H1 (cell line): ENCODE measurements around the gene KAT5. TPM values are rescaled to one million over a fixed set of nuclear protein-coding genes. Genes with fewer than 3 reads are reported as not detected.

Source experiments
- CTCF ChIA-PET: fragments of 300-600 bp; sonication (Branson Sonifier 250); formaldehyde crosslinking; loops from one replicate; lab custom pipeline; 2021; ENCODE audit not compliant: partially characterized antibody; lab: Charles Lee
- POLR2A ChIA-PET: fragments of 300-600 bp; sonication (Branson Sonifier 250); formaldehyde crosslinking; loops from one replicate; lab custom pipeline; 2021; ENCODE audit warnings: inconsistent platforms; ENCODE audit not compliant: partially characterized antibody; lab: Charles Lee
- DNase-seq, 2 experiments: peaks; one replicate each; pipeline versions ENCODE4 v3.0.0 to v3.0.0-alpha.2; 2010 to 2022; ENCODE audit warnings: low spot score in 2 of 2, low read depth in 1 of 2, mixed read lengths in 1 of 2
- FAIRE-seq: peaks from 2 replicates; lab custom pipeline; 2011; peaks lifted over from hg19 to GRCh38; lab: Jason Lieb, UNC
- H2AFZ ChIP-seq: 2 replicates; pipeline ENCODE4 v1.8.1; 2012; ENCODE audit warnings: low read length, inconsistent platforms
- H2AK5ac ChIP-seq: 2 replicates; pipeline ENCODE4 v1.6.1; 2013; ENCODE audit warnings: low read depth, low read length
- H2BK120ac ChIP-seq: replicated peaks from 2 replicates; pipeline ENCODE3; 2013; ENCODE audit warnings: low read depth, low read length, inconsistent platforms
- H2BK12ac ChIP-seq: 2 replicates; pipeline ENCODE4 v1.6.1; 2013; ENCODE audit warnings: low read depth, low read length
- H2BK15ac ChIP-seq: 2 replicates; pipeline ENCODE4 v1.6.1; 2013; ENCODE audit warnings: low read length
- H2BK20ac ChIP-seq: 2 replicates; pipeline ENCODE4 v1.6.1; 2013; ENCODE audit warnings: low read length
- H2BK5ac ChIP-seq: 2 replicates; pipeline ENCODE4 v1.6.1; 2013; ENCODE audit warnings: low read depth, low read length
- H3K14ac ChIP-seq: 2 replicates; pipeline ENCODE4 v1.6.1; 2013; ENCODE audit warnings: inconsistent platforms; ENCODE audit not compliant: insufficient read length
- H3K18ac ChIP-seq: 2 replicates; pipeline ENCODE4 v1.6.1; 2013; ENCODE audit warnings: low read length; ENCODE audit errors: extremely low read depth
- H3K23ac ChIP-seq: 2 replicates; pipeline ENCODE4 v1.6.1; 2013; ENCODE audit warnings: inconsistent platforms; ENCODE audit not compliant: insufficient read length
- H3K23me2 ChIP-seq: 2 replicates; pipeline ENCODE4 v1.6.1; 2013; ENCODE audit warnings: low read depth, low read length
- H3K27ac ChIP-seq: 2 replicates; pipeline ENCODE4 v1.6.1; 2011; ENCODE audit warnings: low read depth, low read length, inconsistent platforms
- H3K27me3 ChIP-seq, 4 experiments: replicated peaks in 1 of 4; 1 replicate in 1 of 4; 2 replicates in 3 of 4; pipeline versions ENCODE4 v1.6.1 to v1.8.1; 2011 to 2013; ENCODE audit warnings: low read length in 3 of 4, mild to moderate bottlenecking in 3 of 4, inconsistent platforms in 2 of 4, mixed read lengths in 2 of 4, moderate library complexity in 1 of 4; ENCODE audit not compliant: control insufficient read depth in 3 of 4, insufficient read depth in 3 of 4; ENCODE audit errors: extremely low read depth in 1 of 4
- H3K36me3 ChIP-seq, 4 experiments: 2 replicates each; pipeline versions ENCODE4 v1.6.1 to v1.8.1; 2011 to 2013; ENCODE audit warnings: mild to moderate bottlenecking in 4 of 4, low read length in 3 of 4, moderate library complexity in 2 of 4, control low read depth in 1 of 4, inconsistent platforms in 1 of 4; ENCODE audit not compliant: insufficient read depth in 4 of 4, control insufficient read depth in 2 of 4
- H3K4ac ChIP-seq: replicated peaks from 2 replicates; pipeline ENCODE3; 2013; ENCODE audit warnings: low read length, low read depth, mixed read lengths, inconsistent platforms; ENCODE audit not compliant: insufficient read length
- H3K4me1 ChIP-seq, 4 experiments: replicated peaks in 1 of 4; 1 replicate in 1 of 4; 2 replicates in 3 of 4; pipeline versions ENCODE4 v1.6.1 to v1.8.1; 2011 to 2013; ENCODE audit warnings: low read length in 3 of 4, inconsistent platforms in 2 of 4, mixed read lengths in 1 of 4; ENCODE audit not compliant: insufficient read depth in 4 of 4, control insufficient read depth in 3 of 4
- H3K4me2 ChIP-seq, 2 experiments: 2 replicates each; pipeline versions ENCODE4 v1.6.1 to v1.8.1; 2011 to 2013; ENCODE audit warnings: low read depth in 2 of 2, low read length in 2 of 2, control low read depth in 1 of 2, inconsistent platforms in 1 of 2, mild to moderate bottlenecking in 1 of 2; ENCODE audit not compliant: insufficient read depth in 1 of 2
- H3K4me3 ChIP-seq, 4 experiments: fragments of 200-600, 300-600 bp in 1 of 4; sonication (generic), shearing (Covaris generic), sonication (Bioruptor Twin) in 1 of 4; 2 replicates each; pipeline versions ENCODE4 v1.5.1 to v1.8.1; 2011 to 2016; ENCODE audit warnings: low read length in 4 of 4, low read depth in 3 of 4, control low read depth in 2 of 4, inconsistent platforms in 2 of 4, mild to moderate bottlenecking in 2 of 4, mixed read lengths in 1 of 4, moderate library complexity in 1 of 4; ENCODE audit not compliant: insufficient read depth in 2 of 4; ENCODE audit errors: extremely low read depth in 1 of 4
- H3K56ac ChIP-seq: replicated peaks from 2 replicates; pipeline ENCODE3; 2013; ENCODE audit warnings: low read depth, mild to moderate bottlenecking, mixed read lengths, low read length, inconsistent platforms; ENCODE audit not compliant: insufficient read length
- H3K79me1 ChIP-seq: 2 replicates; pipeline ENCODE4 v1.6.1; 2013; ENCODE audit warnings: low read depth, low read length, control low read depth
- H3K79me2 ChIP-seq, 2 experiments: 2 replicates each; pipeline versions ENCODE4 v1.6.1 to v1.8.1; 2012 to 2013; ENCODE audit warnings: low read length in 2 of 2, mild to moderate bottlenecking in 2 of 2, inconsistent platforms in 1 of 2; ENCODE audit not compliant: insufficient read depth in 2 of 2, control insufficient read depth in 1 of 2
- H3K9ac ChIP-seq, 4 experiments: replicated peaks in 1 of 4; 1 replicate in 1 of 4; 2 replicates in 3 of 4; pipeline versions ENCODE4 v1.6.1 to v1.8.1; 2011 to 2013; ENCODE audit warnings: low read depth in 3 of 4, low read length in 3 of 4, control low read depth in 2 of 4, mild to moderate bottlenecking in 2 of 4, moderate library complexity in 2 of 4, inconsistent platforms in 1 of 4; ENCODE audit errors: extremely low read depth in 1 of 4
- H3K9me3 ChIP-seq, 2 experiments: 2 replicates each; pipeline versions ENCODE4 v1.6.1 to v1.8.1; 2012 to 2013; ENCODE audit warnings: mild to moderate bottlenecking in 2 of 2, moderate library complexity in 2 of 2, control low read depth in 1 of 2, inconsistent platforms in 1 of 2, low read depth in 1 of 2, low read length in 1 of 2, mixed read lengths in 1 of 2; ENCODE audit not compliant: insufficient read depth in 2 of 2
- H4K20me1 ChIP-seq, 2 experiments: replicated peaks in 1 of 2; 2 replicates each; pipeline versions ENCODE3 to v1.8.1; 2011 to 2013; ENCODE audit warnings: inconsistent platforms in 2 of 2, low read length in 2 of 2, mild to moderate bottlenecking in 1 of 2; ENCODE audit not compliant: insufficient read depth in 2 of 2, control insufficient read depth in 1 of 2
- H4K5ac ChIP-seq: 2 replicates; pipeline ENCODE4 v1.6.1; 2013; ENCODE audit warnings: low read length, low read depth, mixed read lengths, inconsistent platforms; ENCODE audit not compliant: insufficient read length
- H4K8ac ChIP-seq: 2 replicates; pipeline ENCODE4 v1.8.0; 2013; ENCODE audit warnings: mild to moderate bottlenecking, moderate library complexity, low read length, inconsistent platforms; ENCODE audit not compliant: insufficient read depth; ENCODE audit errors: extremely low read depth
- H4K91ac ChIP-seq: replicated peaks from 2 replicates; pipeline ENCODE3; 2013; ENCODE audit warnings: low read length, mixed read lengths, inconsistent platforms; ENCODE audit not compliant: insufficient read length
- ASH2L ChIP-seq: fragments of 200-600, 300-600 bp; sonication (generic); IDR thresholded peaks from one replicate; pipeline ENCODE4 v1.7.1; 2017; ENCODE audit warnings: low read length
- WGBS, 2 experiments: shearing (Covaris generic) in 1 of 2; methylation state at CpG; one replicate each; pipeline versions ENCODE4 v1.1.6 to v1.1.7; 2013 to 2015; ENCODE audit warnings: low lambda C conversion rate in 2 of 2, mixed read lengths in 2 of 2, inconsistent platforms in 1 of 2, low coverage in 1 of 2, missing lambda C conversion rate in 1 of 2; ENCODE audit not compliant: insufficient replicate concordance in 2 of 2, insufficient coverage in 1 of 2, insufficient read length in 1 of 2; ENCODE audit errors: extremely low coverage in 1 of 2, missing lambda C conversion rate in 1 of 2; 5-methylcytosine and 5-hydroxymethylcytosine counted together
- polyA plus RNA-seq, 7 experiments: library from polyadenylated mRNA; depleted of rRNA in 3 of 7; stranded (reverse) in 5 of 7; unstranded in 2 of 7; fragments of >200 nt in 5 of 7; fragments of 200-250 nt in 2 of 7; gene quantifications; 1 replicate in 5 of 7; 2 replicates in 1 of 7; 4 replicates in 1 of 7; pipeline versions ENCODE4 v1.2.1 to v1.2.3, GENCODE V29; 2011 to 2013; ENCODE audit warnings: missing spikeins in 2 of 7, mixed read lengths in 2 of 7
- total RNA-seq: library from RNA; stranded (reverse); fragmentation: NEBNext Ultra II Directional; extraction: Animal tissue kit (Norgen Biotek cat#: 25700); gene quantifications from 2 replicates; pipeline ENCODE4 v1.2.1, GENCODE V29; 2021
- TF ChIP-seq, protein P1 (sequence below): IDR thresholded peaks from 2 replicates; pipeline ENCODE4 v1.6.1; 2012; ENCODE audit warnings: inconsistent platforms

KAT5 gene
- total and polyA plus RNA-seq, 2 of the 8 experiments (the other 6 are each of a cell fraction or from before 2014, with no cell fraction given): 26.7 to 37.4 TPM

- Histone ChIP-seq H2BK12ac (no peak overlapping the region), H4K5ac (no peak overlapping the region), H3K4ac (no peak overlapping the region), H2BK120ac (no peak overlapping the region), H3K56ac (no peak overlapping the region), H2BK15ac (no peak overlapping the region), H3K23me2 (no peaks in the 10 kb centered on the region), H2AK5ac (no peak overlapping the region), H3K79me2 (no peaks in the 10 kb centered on the region), H3K79me1 (no peaks in the 10 kb centered on the region), H3K9ac (no peak overlapping the region), H3K23ac (no peak overlapping the region), H4K20me1 (no peaks in the 10 kb centered on the region), H3K9me3 (no peaks in the 10 kb centered on the region), H3K27me3 (peaks cover 0 to 5% (median 1%) of the 10 kb centered on the region in 4 experiments; a peak in 2 of 7 replicates), H4K8ac (peak overlapping the region; percentile 9; the same call in 1 of the 2 replicates), H4K91ac (no peak overlapping the region), H2AFZ (no peak overlapping the region), H3K18ac (no peak overlapping the region), H3K4me2 (no peak overlapping the region), H3K27ac (no peak overlapping the region), H3K14ac (no peak overlapping the region), H2BK5ac (no peak overlapping the region), H2BK20ac (no peak overlapping the region), H3K36me3 (no peaks in the 10 kb centered on the region), H3K4me1 (no peaks in the 10 kb centered on the region), H3K4me3 (no peak overlapping the region)
- POLR2A ChIA-PET: interaction anchor here (1.6 to 5.0 kb wide), 3 partner anchors 8 to 132 kb away, joined by 3 to 25 read pairs (median 10); partner anchors contain the start of genes MUS81 and RNASEH2C
- no peak for FAIRE-seq
- CTCF ChIA-PET: interaction anchor here (0.6 to 3.5 kb wide), 22 partner anchors 8 to 1152 kb away, joined by 3 to 26 read pairs (median 6); partner anchors contain the start of genes FIBP and KAT5
- DNase-seq: no peak
- TF ChIP-seq, protein P1, sequence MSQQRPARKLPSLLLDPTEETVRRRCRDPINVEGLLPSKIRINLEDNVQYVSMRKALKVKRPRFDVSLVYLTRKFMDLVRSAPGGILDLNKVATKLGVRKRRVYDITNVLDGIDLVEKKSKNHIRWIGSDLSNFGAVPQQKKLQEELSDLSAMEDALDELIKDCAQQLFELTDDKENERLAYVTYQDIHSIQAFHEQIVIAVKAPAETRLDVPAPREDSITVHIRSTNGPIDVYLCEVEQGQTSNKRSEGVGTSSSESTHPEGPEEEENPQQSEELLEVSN: no peak
- TF ChIP-seq ASH2L: no peak
- 91% methylated on average over 15 of the region's 15 CpGs; no CpG with 5 or more reads in 1 of the 2 experiments for WGBS, 2 experiments
Measured at GRCh38 chr11:65727865-65728264, 15.8 kb downstream of the KAT5 start.
